Muscle of arm (tissue), 12 donors: ENCODE results near the gene ACTN4. TPM values are rescaled to one million over a fixed set of nuclear protein-coding genes. Genes with fewer than 3 reads are reported as not detected.
"Not testable (repeated sequence)": the region's sequence is repeated elsewhere in the genome, so short reads cannot be mapped to it uniquely, and the experiment has no call there.

Experiments used
- DNase-seq: peaks from one replicate; pipeline ENCODE4 v3.0.0-alpha.2; 2013
- polyA plus RNA-seq, 12 donors: library from polyadenylated mRNA; unstranded; fragments of 120-200 nt; gene quantifications; one replicate each; pipeline ENCODE4 v1.2.1, GENCODE V29; 2013; ENCODE audit not compliant: insufficient read length in 12 of 12

ACTN4 gene
- polyA plus RNA-seq, 12 donors = 116 to 322 (median 196) TPM

GRCh38 chr19:38763795-38764220 lies 116.4 kb downstream of the ACTN4 start:
- DNase-seq = no peak

- DNase-seq = no peak
These were observed 117.8 kb downstream of the ACTN4 start for GRCh38 chr19:38765214-38765613.

- DNase-seq = no peak
These were observed 119.0 kb downstream of the ACTN4 start for GRCh38 chr19:38766276-38767047.

DNA sequence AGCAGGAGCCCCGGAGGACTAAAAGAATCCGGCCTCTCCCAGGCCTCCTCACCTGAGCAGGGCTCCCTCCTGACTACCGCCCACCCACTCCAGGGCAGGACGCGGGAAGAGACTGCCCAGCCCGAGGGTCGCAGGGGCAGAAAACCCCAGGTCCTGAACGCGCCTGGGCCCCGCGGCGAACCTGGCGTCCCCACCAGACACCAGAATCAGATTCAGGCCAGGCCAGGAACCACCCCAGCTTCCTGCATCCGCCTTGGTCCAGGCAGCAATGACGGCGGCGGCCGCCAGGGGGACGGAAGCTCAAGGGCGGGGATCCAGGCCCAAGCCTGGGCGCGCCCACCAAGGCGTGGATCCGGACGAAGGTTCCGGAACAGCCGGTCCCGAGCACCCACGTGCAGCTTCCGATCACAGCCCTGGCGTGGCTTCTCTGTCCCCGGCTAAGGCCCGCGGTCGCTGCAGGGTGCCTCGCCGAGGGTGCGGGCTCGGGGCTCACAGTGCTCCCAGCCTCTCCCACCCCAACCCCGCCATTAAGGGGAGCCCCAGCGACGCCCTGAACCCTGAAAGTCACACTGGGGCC lies 122.3 kb downstream of the ACTN4 start:
- DNase-seq = peak; percentile 87

DNA sequence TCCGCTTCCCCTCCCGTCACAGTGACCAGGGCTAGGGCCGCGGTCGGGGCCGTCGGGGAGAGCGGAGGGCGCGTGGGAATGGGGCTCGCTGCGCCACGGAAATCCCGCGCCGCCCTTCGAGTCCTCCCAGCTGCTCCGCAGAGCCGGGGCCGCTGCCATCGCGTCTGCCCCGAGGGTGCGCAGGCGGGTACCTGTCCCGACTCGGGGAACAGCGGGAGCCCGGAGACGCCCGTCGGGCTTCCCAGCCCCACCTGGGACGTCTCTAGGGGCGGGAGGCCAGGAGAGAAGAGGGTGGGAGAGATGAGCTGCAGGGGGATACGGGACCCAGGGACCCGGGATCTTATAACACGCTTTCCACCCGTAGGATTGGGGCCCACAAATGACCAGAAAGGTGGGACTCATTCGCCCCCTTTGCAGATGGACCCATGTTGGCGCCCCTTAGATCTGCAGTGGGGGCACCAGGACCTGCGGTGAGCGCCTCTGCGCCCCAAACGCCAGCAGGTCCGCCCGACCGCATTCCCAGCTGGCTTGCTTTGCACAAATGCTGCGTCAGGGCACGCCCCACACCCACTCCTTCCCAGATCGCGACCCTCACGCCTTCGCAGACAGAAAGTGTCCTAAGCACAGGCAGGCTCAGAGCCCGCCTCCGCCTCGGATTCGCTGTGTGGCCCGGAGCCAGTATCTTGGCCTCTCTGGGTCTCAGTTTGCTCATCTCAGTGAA lies 122.9 kb downstream of the ACTN4 start:
- DNase-seq = not testable (repeated sequence)

DNA sequence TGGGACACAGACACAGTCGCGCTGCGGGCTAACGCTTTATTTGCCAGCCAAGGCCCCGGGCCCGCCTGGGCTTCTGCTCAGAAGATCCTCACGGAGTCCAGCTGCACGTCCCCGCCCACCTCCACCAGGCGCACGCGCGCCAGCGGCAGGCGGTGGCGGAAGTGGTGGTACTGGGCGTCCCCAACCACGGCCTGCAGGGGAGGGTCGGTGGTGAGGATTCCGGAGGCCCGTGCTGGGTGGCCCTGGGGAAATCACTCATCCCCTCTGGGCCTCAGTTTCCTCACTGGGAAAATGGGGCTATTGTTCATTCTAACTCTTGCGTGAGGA lies 123.5 kb downstream of the ACTN4 start:
- DNase-seq = not testable (repeated sequence)

- not testable (repeated sequence) for DNase-seq
These were observed 124.1 kb downstream of the ACTN4 start for GRCh38 chr19:38771569-38771968.

DNA sequence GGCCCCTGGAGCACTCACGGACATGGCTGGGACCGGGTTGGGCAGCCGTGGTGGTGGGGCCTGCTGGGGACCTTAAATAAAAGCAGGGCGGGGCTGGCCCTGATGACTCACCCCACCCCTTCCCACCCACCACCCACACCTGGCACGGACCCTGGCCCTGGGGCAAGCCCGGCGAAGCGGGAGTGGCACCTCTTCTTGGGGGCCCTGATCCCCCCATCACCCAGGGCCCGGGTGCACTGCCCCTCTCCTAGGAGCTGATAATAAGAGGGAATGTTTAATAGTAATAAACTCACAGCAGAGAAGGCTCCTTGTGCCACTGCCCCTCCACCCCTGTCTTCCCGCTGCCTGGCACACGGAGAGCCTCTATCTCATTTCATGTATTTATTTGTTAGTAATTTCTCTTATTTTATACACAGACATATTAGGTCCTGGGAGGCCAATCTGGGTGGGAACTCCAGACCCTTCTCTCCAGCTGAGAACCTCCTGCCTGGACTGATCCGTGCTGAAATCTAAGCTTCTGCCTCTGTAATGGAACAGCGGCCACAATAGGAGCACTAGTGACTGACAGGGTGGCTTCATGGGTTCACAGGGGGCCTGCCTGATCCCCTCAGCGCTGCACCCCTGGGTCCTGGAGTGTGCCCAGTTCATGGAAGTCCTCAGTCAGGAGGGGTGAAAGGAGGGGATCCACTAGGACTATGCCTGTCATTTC lies 126.2 kb downstream of the ACTN4 start, which contains the start of gene LGALS7:
Gene LGALS7 (minus strand): TSS at position 49 of the 709 bp plus-strand sequence. CDS start 25 bp downstream, at position 24.
- DNase-seq = no peak

GRCh38 chr19:38774181-38774950 lies 126.9 kb downstream of the ACTN4 start:
- DNase-seq = no peak

- DNase-seq = no peak
These were observed 131.3 kb downstream of the ACTN4 start for GRCh38 chr19:38778733-38779132.

DNA sequence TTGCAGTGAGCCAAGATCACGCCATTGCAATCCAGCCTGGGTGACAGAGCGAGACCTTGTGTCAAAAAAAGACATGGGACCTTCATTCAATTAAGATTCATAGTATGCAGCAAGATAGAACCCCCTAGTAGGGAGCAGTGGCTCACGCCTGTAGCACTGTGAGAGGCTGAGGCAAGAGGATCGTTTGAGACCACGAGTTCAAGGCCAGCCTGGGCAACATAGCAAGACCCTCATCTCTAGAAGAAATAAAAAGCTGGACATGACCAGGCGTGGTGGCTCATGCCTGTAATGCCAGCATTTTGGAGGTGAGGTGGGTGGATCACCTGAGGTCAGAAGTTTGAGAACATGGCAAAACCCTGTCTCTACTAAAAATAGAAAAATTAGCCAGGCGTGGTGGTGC lies 133.0 kb downstream of the ACTN4 start:
- DNase-seq = no peak

GRCh38 chr19:38781058-38781457 lies 133.6 kb downstream of the ACTN4 start:
- no peak for DNase-seq

Other genes with a start within 250 kb of the ACTN4 start
- gene FAM98C, start 244.6 kb upstream of the ACTN4 start, polyA plus RNA-seq = 10 to 100 TPM in 4 of 12 donors, 1 to 10 TPM in 7, not detected in 1; 6.4 to 30.9 (median 9.3) TPM
- gene RASGRP4, start 221.4 kb upstream of the ACTN4 start, polyA plus RNA-seq = 1 to 10 TPM in 10 of 12 donors, not detected in 2; 1.2 to 4.3 (median 2.4) TPM
- 100 to 1,000 TPM; 205 to 659 (median 555) TPM for gene RYR1, start 214.0 kb upstream of the ACTN4 start, polyA plus RNA-seq
- 10 to 100 TPM in 5 of 12 donors, 1 to 10 TPM in 5, not detected in 2; 1.8 to 17.8 (median 10.3) TPM for gene MAP4K1, start 29.7 kb upstream of the ACTN4 start, polyA plus RNA-seq
- gene EIF3K, start 28.5 kb upstream of the ACTN4 start, polyA plus RNA-seq = 100 to 1,000 TPM; 195 to 996 (median 338) TPM
- 1 to 10 TPM in 6 of 12 donors, under 1 TPM in 4, not detected in 2; 0.64 to 5.1 (median 1.3) TPM for gene CAPN12, start 96.8 kb downstream of the ACTN4 start, polyA plus RNA-seq
- gene LGALS7, start 125.9 kb downstream of the ACTN4 start, polyA plus RNA-seq = 1 to 10 TPM in 5 of 12 donors, under 1 TPM in 3, not detected in 4; 0.33 to 8.7 (median 1.0) TPM
- 100 to 1,000 TPM in 1 of 12 donors, 10 to 100 TPM in 2, 1 to 10 TPM in 2, under 1 TPM in 1, not detected in 6; 0.93 to 126 (median 7.2) TPM for gene LGALS7B, start 141.6 kb downstream of the ACTN4 start, polyA plus RNA-seq
- 100 to 1,000 TPM in 1 of 12 donors, 1 to 10 TPM in 4, under 1 TPM in 6, not detected in 1; 0.50 to 236 (median 0.88) TPM for gene LGALS4, start 165.3 kb downstream of the ACTN4 start, polyA plus RNA-seq
- 100 to 1,000 TPM in 7 of 12 donors, 10 to 100 TPM in 4, not detected in 1; 86.5 to 129 (median 102) TPM for gene ECH1, start 184.1 kb downstream of the ACTN4 start, polyA plus RNA-seq
- gene HNRNPL, start 202.3 kb downstream of the ACTN4 start, polyA plus RNA-seq = over 10,000 TPM in 1 of 12 donors, 100 to 1,000 TPM in 11; 251 to 16,091 (median 284) TPM
- 10 to 100 TPM in 3 of 12 donors, 1 to 10 TPM in 8, not detected in 1; 6.4 to 17.9 (median 9.0) TPM for gene RINL, start 230.6 kb downstream of the ACTN4 start, polyA plus RNA-seq